ENCODE measurements around the gene HDAC6.

The HDAC6 gene

GRCh38 chrX:48848847-48849246 is 47.0 kb downstream of the HDAC6 start:
- no peak for TF ChIP-seq CTCF (IDR thresholded peaks at IDR 0.05)

- TF ChIP-seq CTCF (IDR thresholded peaks at IDR 0.05): no peak
Observed at GRCh38 chrX:48852857-48853256, 51.0 kb downstream of the HDAC6 start.

- TF ChIP-seq CTCF (IDR thresholded peaks at IDR 0.05): no peak
Observed at GRCh38 chrX:48854898-48855297, 53.0 kb downstream of the HDAC6 start.

GRCh38 chrX:48864210-48864609 is 62.3 kb downstream of the HDAC6 start:
- no peak for TF ChIP-seq CTCF (IDR thresholded peaks at IDR 0.05)

All from LNCAP (cell line).